ENCODE measurements around the gene ETV5.

DNA sequence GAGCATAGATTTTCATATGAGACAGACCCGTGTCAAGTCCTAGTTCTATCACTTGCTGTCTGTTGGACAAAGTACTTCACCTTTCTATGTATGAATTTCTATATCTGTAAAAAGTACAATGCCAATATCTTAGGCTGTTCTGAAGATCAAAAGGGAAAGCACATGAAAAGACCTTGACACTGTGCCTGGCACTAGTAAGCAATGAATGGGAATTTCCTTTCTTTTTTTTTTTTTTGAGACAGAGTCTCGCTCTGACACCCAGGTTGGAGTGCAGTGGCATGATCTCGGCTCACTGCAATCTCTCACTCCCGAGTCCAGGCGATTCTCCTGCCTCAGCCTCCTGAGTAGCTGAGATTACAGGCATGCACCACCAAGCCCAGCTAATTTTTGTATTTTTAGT lies 35.4 kb upstream of the ETV5 start:
- TF ChIP-seq DNMT1 (IDR thresholded peaks at IDR 0.05) (no peak), CTCF (IDR thresholded peaks at IDR 0.05 in 2 of 3, conservative IDR thresholded peaks at IDR 0.05 in 1 of 3; ENCODE audit: insufficient read depth in 2 of 3, low read depth in 1 of 3, low read length in 3 of 3) (no peak), TBP (optimal IDR thresholded peaks at IDR 0.05; ENCODE audit: low read depth, low read length) (no peak)

Measured in K562 (cell line).